Choroid plexus epithelial cell (primary cell): ENCODE results near the gene LIG4.
A peak's percentile ranks its signal among the peaks of the same experiment; 100 is the strongest.
"Not testable (repeated sequence)": the region's sequence is repeated elsewhere in the genome, so short reads cannot be mapped to it uniquely, and the experiment has no call there.

Experiments
- DNase-seq: peaks from one replicate; pipeline ENCODE4 v3.0.0-alpha.2; 2010; ENCODE audit warnings: low read depth
- H3K4me3 ChIP-seq: 2 replicates; pipeline ENCODE4 v1.5.1; 2011; ENCODE audit warnings: low read depth, mild to moderate bottlenecking, control low read depth, low read length, moderate library complexity
- CTCF ChIP-seq: conservative IDR thresholded peaks from 2 replicates; pipeline ENCODE4 v1.5.1; 2011; ENCODE audit warnings: low read depth, mild to moderate bottlenecking, control low read depth, inconsistent platforms, low read length, moderate library complexity

Gene LIG4

GRCh38 chr13:108226184-108226583 is 10.8 kb upstream of the LIG4 start:
- H3K4me3 ChIP-seq, result no peak overlapping the region
- DNase-seq, result no peak
- no peak for TF ChIP-seq CTCF

- no peak for TF ChIP-seq CTCF
- H3K4me3 ChIP-seq, result no peak overlapping the region
- DNase-seq, result no peak
Observed at GRCh38 chr13:108225440-108225839, 10.1 kb upstream of the LIG4 start.

- H3K4me3 ChIP-seq, result no peak overlapping the region
- no peak for TF ChIP-seq CTCF
- DNase-seq, result no peak
Observed at GRCh38 chr13:108223687-108224503, 8.6 kb upstream of the LIG4 start.

- DNase-seq, result no peak
- TF ChIP-seq CTCF, result no peak
- no peak overlapping the region for H3K4me3 ChIP-seq
Observed at GRCh38 chr13:108220041-108220440, 4.7 kb upstream of the LIG4 start.

GRCh38 chr13:108218044-108218974 is 3.0 kb upstream of the LIG4 start, which contains the start of gene ABHD13:
ABHD13 (plus strand) TSS chr13:108218392; CDS start chr13:108229219, 10,827 bp downstream.
- peak; percentile 87 for DNase-seq
- H3K4me3 ChIP-seq, result peak within 1 kb of the TSS; percentile 94
- no peak for TF ChIP-seq CTCF

- DNase-seq, result not testable (repeated sequence)
- H3K4me3 ChIP-seq, result peak overlapping the region; percentile 94
Observed at GRCh38 chr13:108217307-108218043, 2.1 kb upstream of the LIG4 start.
